Pons (tissue), 1 donor: ENCODE measurements around the gene TNXB.
"Not testable (repeated sequence)": the region's sequence is repeated elsewhere in the genome, so short reads cannot be mapped to it uniquely, and the experiment has no call there.

ENCODE experiments used
- DNase-seq: peaks from one replicate; pipeline ENCODE4 v3.0.0-alpha.2; 2016; ENCODE audit warnings: low spot score

TNXB gene

DNA sequence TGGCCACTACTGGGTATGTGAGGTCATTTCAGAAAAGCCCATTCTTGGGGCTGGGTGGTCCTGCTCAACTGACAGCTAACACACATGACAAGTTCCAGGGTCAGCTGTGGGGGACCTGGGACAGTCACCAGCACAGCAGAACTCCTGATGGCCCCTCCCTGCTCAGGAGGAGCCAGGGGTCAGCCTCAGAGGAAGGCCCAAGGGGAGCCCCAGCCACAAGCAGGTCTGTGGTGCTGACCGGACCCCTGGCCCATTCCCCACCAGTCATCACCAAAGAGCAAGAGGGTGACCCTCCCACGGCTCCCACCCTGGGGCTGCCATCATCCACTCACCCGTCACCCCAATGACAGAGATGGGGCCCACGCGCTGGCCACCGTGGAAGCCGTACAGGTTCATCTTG, 52.9 kb downstream of the TNXB start:
- no peak for DNase-seq

DNA sequence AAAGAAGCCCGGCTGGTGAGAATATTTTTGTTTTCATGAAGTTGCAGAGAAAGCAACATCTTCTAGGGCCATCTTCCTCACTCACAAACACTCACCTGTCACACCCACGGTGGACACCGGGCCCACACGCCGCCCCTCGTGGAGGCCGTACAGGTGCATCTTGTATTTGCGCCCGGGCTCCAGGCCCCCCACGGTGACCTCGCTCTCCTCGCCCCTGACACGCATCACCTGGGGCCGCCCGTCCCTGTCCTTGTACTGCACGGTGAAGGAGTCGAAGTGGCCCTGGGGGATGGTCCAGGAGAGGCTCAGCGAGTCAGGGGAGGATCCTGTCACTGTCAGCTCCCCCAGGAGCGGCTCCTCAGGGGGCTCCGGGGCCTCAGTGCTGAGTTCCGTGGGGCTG, 53.4 kb downstream of the TNXB start:
- DNase-seq = not testable (repeated sequence)

DNA sequence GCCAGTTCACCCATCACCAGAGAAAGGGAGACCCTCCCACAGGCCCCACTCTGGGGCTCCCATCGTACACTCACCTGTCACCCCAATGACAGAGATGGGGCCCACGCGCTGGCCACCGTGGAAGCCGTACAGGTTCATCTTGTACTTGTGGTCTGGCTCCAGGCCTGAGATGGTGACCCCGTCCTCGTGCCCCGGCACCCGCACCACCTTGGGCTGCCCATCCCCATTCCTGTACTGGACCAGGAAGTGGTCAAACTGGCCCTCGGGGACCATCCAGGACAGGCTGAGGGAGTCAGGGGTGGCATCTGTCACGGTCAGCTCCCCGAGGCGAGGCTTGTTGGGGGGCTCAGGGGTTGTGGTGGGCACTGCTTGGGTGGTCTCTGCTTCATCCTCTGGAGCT, 55.8 kb downstream of the TNXB start:
- not testable (repeated sequence) for DNase-seq

DNA sequence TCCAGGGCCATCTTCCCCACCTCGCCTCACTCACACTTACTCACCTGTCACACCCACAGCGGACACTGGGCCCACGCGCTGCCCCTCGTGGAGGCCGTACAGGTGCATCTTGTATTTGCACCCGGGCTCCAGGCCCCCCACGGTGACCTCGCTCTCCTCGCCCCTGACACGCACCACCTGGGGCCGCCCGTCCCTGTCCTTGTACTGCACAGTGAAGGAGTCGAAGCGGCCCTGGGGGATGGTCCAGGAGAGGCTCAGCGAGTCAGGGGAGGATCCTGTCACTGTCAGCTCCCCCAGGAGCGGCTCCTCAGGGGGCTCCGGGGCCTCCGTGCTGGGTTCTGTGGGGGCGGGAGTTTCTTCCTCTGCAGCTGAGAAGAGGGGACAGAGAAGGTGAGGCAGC, 56.5 kb downstream of the TNXB start:
- DNase-seq = not testable (repeated sequence)

DNA sequence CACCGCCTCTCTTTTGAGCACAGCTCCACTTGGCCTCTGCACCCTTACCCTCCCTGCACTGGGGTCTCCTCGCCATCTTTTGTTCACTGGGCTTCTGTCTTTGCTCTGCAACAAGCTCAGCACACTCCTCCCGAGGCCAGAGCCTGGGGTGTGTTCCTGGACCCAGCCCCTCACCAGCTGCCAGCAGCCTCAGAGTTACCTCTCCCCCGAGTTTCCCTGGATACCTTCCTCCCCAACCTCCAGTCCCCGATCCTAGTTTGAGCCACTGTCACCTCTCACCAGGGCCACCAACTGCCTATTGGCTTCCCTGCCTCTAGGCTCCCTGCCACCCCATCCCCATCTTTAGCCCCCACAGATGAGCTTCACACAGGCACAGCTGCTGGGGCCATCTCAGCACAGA, 58.6 kb downstream of the TNXB start:
- DNase-seq = no peak

DNA sequence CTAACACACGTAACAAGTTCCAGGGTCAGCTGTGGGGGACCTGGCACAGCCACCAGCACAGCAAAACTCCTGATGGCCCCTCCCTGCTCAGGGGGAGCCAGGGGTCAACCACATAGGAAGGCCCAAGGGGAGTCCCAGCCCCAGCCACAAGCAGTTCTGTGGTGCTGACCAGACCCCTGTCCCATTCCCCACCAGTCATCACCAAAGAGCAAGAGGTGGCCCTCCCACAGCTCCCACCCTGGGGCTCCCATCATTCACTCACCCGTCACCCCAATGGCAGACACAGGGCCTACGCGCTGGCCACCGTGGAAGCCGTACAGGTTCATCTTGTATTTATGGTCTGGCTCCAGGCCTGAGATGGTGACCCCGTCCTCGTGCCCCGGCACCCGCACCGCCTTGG, 59.4 kb downstream of the TNXB start:
- not testable (repeated sequence) for DNase-seq

DNA sequence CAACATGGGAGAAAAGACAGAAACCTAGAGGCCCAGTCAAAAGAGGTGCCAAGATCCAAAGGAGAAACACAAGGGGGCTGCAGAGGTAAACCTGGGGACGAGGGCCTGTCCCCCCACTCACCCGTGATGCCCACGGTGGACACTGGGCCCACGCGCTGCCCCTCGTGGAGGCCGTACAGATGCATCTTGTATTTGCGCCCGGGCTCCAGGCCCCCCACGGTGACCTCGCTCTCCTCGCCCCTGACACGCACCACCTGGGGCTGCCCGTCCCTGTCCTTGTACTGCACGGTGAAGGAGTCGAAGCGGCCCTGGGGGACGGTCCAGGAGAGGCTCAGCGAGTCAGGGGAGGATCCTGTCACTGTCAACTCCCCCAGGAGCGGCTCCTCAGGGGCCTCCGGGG, 60.0 kb downstream of the TNXB start:
- not testable (repeated sequence) for DNase-seq

DNA sequence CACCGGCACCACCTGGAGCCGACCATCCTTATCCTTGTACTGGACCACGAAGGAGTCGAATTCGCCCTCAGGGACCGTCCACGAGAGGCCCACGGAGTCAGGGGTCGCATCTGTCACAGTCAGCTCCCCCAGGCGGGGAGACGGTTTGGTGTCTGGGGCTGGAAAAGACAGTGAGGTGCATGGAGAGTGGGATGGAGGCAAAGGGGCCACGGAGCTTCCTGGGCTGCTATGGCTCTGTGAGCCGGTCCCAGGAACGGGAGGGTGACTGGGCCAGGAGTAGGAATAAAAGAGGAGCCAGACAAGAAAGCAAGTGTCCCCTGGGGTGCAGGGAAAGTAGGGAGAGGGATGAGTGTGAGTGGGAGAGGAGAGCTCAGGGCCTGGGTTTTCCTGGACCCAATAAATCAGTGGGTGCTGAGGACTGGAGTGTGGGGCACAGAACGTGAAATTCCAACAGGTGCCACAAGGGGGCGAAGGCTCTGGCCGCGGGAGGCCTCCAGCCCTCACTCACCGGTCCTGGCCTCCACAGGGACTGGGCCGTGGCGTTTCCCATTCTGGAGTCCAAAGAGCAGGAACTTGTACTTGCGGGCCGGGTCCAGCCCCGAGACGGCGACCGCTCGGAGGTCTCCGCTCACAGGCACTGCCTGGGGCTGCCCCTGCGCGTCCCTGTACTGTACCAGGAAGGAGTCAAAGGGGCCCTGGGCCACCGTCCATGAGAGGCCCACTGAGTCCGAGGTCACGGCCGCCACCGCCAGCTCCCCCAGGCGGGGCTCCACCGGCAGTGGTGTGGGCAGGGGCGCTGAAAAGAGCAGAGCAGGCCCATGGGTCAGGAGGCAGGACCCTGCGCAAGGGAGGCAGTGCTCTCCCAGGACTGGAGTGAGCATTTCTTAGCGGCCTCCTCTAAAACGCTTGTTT, 61.0 kb downstream of the TNXB start:
- DNase-seq = peak; percentile 18

DNA sequence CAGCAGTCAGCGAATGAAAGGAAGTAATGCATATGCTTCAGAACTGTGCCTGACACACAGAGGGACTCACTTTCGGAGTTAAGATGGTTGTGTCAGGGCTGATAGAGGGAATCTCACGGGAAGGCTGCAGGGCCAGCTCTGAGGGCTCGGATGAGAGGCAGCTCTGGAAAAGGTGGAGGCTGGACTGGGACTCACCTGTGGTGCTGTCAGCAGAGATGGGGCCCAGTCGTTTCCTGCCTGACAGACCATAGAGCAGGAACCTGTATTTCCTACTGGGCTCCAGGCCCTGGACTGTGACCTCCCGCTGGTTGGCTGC, 61.6 kb downstream of the TNXB start:
- DNase-seq = no peak

DNA sequence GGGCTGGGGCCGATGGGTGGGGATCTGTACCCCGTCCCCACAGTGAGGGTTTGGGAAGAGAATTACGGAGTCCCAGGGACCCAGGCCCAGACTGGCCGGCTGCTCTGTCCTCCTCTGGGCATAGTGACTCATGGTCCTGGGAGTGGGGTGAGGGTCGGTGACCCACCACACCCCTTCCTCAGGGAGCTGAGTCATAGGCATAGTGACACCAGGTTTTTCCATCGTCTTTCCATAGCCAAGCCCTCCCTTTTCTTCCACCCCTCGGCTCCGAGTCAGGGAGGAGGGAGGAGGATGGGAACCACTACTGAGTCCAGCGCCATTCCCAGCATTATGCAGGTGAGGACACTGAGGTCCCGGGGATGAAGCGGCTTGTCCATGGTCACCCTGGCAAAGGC, 62.1 kb downstream of the TNXB start:
- no peak for DNase-seq

DNA sequence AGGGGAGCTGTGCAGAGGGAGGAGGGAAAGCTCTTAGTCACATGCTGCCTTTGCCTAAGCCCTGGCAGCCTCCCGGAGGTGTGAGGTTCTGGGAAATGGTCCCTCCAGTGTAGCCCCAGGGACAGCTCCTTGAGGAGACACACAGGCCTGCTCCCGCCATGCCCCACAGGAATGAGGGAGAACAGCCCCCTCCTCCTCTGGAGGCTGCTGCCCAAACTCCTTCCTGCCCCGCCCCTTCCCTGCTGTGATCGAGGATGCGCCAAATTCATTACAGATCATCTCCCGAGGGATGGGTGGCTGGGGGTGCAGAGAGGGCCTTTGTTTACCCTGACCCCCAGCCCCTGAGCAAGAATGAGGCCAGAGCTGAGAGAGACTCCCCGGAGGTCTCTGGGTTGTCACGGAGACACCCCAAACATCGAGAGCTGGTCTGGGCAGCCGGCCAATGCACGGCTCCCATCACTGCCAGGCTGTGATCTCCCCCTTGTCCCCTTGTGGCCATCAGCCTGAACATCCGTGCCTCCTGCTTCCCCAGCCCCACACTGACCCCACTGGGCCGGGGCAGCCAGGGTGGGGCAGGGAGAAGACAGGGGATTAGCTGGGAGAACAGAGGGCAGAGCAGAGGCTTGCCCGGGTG, 62.6 kb downstream of the TNXB start:
- no peak for DNase-seq

DNA sequence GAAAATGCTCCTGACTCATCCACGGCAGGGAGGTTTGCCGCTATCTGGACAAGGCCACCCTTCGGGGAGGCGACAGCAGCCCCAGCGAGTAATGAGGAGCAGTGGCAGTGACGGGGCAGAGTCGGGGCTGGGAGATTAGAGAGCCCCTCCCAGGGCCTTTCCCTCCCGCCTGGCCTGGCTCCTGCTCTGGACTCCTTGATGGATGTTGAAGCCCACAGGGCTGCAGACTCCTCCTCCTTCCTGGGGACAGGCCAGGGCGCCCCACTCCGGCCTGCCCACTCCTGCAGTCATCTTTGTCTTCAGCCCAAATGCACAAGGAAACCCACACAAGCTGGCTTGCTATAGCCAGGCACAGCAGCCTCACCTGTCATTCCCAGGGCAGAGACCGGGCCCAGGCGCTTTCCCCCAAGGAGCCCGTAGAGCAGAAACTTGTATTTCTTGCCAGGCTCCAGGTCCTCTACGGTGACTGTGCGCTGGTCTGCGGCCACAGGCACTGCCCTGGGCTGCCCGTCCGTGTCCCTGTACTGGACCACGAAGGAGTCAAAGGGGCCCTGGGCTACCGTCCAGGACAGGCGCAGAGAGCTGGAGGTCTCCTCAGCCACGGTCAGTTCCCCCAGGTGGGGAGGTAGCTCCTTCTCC, 63.2 kb downstream of the TNXB start:
- no peak for DNase-seq

DNA sequence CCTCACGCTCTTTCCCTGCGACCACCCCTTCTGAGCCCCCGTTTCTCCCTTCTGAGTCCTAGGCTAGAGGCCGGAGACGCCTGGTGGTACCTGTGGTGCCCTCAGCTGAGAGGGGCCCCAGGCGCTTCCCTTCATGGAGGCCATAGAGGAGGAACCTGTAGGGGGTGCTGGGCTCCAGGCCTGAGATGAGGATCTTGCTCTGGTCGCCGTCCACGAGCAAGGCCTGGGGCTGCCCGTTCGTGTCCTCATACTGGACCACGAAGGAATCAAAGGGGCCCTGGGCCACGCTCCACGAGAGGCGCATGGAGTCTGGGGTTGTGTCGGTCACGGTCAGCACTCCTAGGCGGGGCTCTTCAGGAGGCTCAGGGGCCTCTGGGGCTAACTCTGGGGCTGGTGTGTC, 64.2 kb downstream of the TNXB start:
- DNase-seq = not testable (repeated sequence)

DNA sequence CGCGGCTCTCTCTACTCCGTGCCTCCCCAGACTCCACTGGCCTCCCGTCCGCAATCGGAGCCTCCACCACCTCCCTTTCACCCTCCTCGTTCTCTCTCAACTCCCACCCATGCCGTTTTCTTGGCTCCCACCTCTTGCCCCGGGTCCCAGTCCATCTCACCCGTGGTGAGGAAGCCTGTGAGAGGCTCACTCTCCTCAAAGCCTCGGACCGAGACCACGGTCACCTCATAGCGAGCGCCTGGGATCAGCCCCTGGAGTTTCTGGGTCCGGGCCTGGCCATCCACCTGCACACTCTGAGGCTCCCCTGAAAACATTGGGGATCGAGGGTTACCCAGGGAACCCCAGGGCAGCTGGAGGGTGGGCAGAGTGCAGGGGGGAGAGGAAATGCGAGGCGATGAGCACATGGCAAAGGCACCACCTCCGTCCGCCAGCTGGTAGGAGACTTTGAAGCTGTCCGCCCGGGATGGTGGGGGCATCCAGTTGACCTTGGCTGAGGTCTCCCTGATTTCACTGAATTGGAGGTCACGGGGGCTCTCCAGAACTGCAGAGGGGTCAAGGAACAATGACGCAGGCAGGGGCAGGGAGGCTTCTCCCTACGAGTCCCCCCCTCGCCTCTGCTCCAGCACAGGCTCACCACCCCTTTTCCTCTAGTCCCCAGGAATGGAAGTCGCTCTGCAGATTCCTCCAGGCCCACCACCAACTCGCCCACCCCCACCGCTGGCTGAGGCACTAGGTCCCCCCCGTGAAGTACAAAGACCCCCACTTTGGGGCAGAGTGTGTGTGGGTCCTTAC, 65.4 kb downstream of the TNXB start:
- DNase-seq = not testable (repeated sequence)

DNA sequence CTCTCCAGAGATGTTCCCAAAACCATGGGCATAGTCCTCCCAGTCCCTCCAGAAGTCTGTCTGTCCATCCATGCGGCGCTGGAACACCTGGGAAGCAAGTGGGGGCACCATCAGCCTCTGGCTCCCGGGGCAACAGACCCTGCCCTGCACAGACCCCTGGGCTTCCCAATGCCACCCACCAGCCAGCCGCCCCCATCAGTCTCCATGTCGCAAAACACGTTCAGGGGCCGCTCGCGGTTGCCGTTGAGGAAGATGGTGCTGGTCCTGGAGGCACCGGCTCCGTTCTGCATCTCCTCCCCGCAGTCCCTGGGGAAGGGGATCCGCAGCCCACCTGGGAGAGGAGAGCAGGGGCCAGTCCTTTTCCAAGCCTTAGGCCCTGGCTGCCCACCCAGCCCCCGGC, 66.9 kb downstream of the TNXB start:
- DNase-seq = not testable (repeated sequence)

DNA sequence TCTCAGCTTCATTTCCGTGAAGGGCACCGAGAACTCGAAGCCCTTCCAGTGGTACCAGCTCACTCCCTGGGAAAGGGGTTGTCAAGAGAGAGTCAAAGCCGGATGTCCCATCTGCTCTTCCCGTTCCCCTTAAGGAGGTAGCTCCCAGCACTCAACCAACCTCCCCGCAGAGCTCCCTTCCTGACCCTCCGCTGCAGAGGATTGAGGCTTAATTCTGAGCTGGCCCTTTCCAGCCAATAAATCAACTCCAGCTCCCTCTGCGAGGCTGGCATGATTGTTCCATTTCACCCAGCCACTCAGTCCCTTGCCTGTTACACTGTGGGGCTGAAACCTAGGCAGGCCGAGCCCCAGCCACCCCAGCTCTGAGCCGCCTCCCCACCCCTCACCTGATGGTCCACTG, 67.8 kb downstream of the TNXB start:
- not testable (repeated sequence) for DNase-seq

DNA sequence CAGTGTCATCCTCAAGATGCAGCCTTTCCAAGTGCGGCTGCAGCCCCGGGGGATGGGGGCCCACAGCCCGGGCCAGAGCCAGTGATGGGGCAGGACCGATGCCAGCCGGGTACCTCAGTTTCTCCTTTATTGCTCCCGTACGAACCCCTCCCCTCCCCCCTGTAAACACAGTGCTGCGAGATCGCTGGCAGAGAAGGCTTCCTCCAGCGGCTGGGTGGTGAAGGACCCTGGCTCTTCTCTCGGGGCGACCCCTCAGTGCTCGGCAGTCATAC, 68.2 kb downstream of the TNXB start:
- DNase-seq = not testable (repeated sequence)

DNA sequence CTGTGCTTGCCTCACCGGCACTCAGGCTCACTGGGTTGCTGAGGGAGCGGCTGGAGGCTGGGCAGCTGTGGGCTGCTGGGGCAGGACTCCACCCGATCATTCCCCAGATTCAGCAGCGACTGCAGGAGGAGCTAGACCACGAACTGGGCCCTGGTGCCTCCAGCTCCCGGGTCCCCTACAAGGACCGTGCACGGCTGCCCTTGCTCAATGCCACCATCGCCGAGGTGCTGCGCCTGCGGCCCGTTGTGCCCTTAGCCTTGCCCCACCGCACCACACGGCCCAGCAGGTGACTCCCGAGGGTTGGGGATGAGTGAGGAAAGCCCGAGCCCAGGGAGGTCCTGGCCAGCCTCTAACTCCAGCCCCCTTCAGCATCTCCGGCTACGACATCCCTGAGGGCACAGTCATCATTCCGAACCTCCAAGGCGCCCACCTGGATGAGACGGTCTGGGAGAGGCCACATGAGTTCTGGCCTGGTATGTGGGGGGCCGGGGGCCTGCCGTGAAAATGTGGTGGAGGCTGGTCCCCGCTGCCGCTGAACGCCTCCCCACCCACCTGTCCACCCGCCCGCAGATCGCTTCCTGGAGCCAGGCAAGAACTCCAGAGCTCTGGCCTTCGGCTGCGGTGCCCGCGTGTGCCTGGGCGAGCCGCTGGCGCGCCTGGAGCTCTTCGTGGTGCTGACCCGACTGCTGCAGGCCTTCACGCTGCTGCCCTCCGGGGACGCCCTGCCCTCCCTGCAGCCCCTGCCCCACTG, 68.7 kb downstream of the TNXB start:
- DNase-seq = not testable (repeated sequence)

DNA sequence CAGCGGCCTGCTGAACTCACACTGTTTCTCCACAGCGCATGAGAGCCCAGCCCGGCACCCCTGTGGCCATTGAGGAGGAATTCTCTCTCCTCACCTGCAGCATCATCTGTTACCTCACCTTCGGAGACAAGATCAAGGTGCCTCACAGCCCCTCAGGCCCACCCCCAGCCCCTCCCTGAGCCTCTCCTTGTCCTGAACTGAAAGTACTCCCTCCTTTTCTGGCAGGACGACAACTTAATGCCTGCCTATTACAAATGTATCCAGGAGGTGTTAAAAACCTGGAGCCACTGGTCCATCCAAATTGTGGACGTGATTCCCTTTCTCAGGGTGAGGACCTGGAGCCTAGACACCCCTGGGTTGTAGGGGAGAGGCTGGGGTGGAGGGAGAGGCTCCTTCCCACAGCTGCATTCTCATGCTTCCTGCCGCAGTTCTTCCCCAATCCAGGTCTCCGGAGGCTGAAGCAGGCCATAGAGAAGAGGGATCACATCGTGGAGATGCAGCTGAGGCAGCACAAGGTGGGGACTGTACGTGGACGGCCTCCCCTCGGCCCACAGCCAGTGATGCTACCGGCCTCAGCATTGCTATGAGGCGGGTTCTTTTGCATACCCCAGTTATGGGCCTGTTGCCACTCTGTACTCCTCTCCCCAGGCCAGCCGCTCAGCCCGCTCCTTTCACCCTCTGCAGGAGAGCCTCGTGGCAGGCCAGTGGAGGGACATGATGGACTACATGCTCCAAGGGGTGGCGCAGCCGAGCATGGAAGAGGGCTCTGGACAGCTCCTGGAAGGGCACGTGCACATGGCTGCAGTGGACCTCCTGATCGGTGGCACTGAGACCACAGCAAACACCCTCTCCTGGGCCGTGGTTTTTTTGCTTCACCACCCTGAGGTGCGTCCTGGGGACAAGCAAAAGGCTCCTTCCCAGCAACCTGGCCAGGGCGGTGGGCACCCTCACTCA, 69.5 kb downstream of the TNXB start:
- not testable (repeated sequence) for DNase-seq

DNA sequence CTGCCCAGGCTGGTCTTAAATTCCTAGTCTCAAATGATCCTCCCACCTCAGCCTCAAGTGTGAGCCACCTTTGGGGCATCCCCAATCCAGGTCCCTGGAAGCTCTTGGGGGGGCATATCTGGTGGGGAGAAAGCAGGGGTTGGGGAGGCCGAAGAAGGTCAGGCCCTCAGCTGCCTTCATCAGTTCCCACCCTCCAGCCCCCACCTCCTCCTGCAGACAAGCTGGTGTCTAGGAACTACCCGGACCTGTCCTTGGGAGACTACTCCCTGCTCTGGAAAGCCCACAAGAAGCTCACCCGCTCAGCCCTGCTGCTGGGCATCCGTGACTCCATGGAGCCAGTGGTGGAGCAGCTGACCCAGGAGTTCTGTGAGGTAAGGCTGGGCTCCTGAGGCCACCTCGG, 70.3 kb downstream of the TNXB start:
- not testable (repeated sequence) for DNase-seq
